Measurements from ENCODE around the gene KRTAP9-3. TPM values are rescaled to one million over a fixed set of nuclear protein-coding genes. Genes with fewer than 3 reads are reported as not detected.

KRTAP9-3 gene
- total RNA-seq, 1 donor from 2014 or later = not detected

- DNase-seq = no peak
- H3K9me3 ChIP-seq = no peaks in the 10 kb centered on the region
- peaks cover 5% of the 10 kb centered on the region for H3K27me3 ChIP-seq (ENCODE audit: low read depth)
- H3K4me1 ChIP-seq = no peaks in the 10 kb centered on the region
- intact Hi-C loops (cut with DNase I) = no loop called here
- H3K36me3 ChIP-seq = no peaks in the 10 kb centered on the region
- H3K27ac ChIP-seq = no peak overlapping the region
- no peak for TF ChIP-seq CTCF (IDR thresholded peaks at IDR 0.05)
- no peak for ATAC-seq
- no peak overlapping the region for H3K4me3 ChIP-seq
Measured at GRCh38 chr17:41278176-41278955, 46.1 kb downstream of the KRTAP9-3 start.

Other genes starting within 250 kb of the KRTAP9-3 start
- gene KRT40, start 248.1 kb upstream of the KRTAP9-3 start, total RNA-seq = 0.27 TPM
- not detected for gene KRTAP3-3, start 238.3 kb upstream of the KRTAP9-3 start, total RNA-seq
- gene KRTAP3-2, start 232.5 kb upstream of the KRTAP9-3 start, total RNA-seq = not detected
- not detected for gene KRTAP3-1, start 223.3 kb upstream of the KRTAP9-3 start, total RNA-seq
- gene KRTAP1-5, start 205.2 kb upstream of the KRTAP9-3 start, total RNA-seq = not detected
- gene KRTAP1-4, start 202.3 kb upstream of the KRTAP9-3 start, total RNA-seq = not detected
- not detected for gene KRTAP1-3, start 197.6 kb upstream of the KRTAP9-3 start, total RNA-seq
- gene KRTAP1-1, start 191.0 kb upstream of the KRTAP9-3 start, total RNA-seq = not detected
- gene KRTAP2-1, start 185.1 kb upstream of the KRTAP9-3 start, total RNA-seq = not detected
- not detected for gene KRTAP2-2, start 177.2 kb upstream of the KRTAP9-3 start, total RNA-seq
- not detected for gene KRTAP2-3, start 172.3 kb upstream of the KRTAP9-3 start, total RNA-seq
- gene KRTAP2-4, start 166.6 kb upstream of the KRTAP9-3 start, total RNA-seq = not detected
- gene KRTAP4-7, start 148.3 kb upstream of the KRTAP9-3 start, total RNA-seq = not detected
- not detected for gene KRTAP4-8, start 134.3 kb upstream of the KRTAP9-3 start, total RNA-seq
- gene KRTAP4-16, start 130.2 kb upstream of the KRTAP9-3 start, total RNA-seq = not detected
- not detected for gene KRTAP4-9, start 127.1 kb upstream of the KRTAP9-3 start, total RNA-seq
- not detected for gene KRTAP4-11, start 114.1 kb upstream of the KRTAP9-3 start, total RNA-seq
- gene KRTAP4-12, start 108.3 kb upstream of the KRTAP9-3 start, total RNA-seq = not detected
- gene KRTAP4-6, start 91.9 kb upstream of the KRTAP9-3 start, total RNA-seq = not detected
- gene KRTAP4-5, start 82.6 kb upstream of the KRTAP9-3 start, total RNA-seq = not detected
- gene KRTAP4-4, start 71.7 kb upstream of the KRTAP9-3 start, total RNA-seq = not detected
- gene KRTAP4-3, start 64.2 kb upstream of the KRTAP9-3 start, total RNA-seq = not detected
- gene KRTAP4-2, start 54.2 kb upstream of the KRTAP9-3 start, total RNA-seq = not detected
- gene KRTAP4-1, start 47.5 kb upstream of the KRTAP9-3 start, total RNA-seq = not detected
- gene KRTAP9-1, start 42.6 kb upstream of the KRTAP9-3 start, total RNA-seq = not detected
- not detected for gene KRTAP9-2, start 5.8 kb upstream of the KRTAP9-3 start, total RNA-seq
- not detected for gene KRTAP9-8, start 5.5 kb downstream of the KRTAP9-3 start, total RNA-seq
- not detected for gene KRTAP9-4, start 17.2 kb downstream of the KRTAP9-3 start, total RNA-seq
- not detected for gene KRTAP9-9, start 22.9 kb downstream of the KRTAP9-3 start, total RNA-seq
- gene KRTAP9-6, start 32.9 kb downstream of the KRTAP9-3 start, total RNA-seq = not detected
- gene KRTAP9-7, start 43.2 kb downstream of the KRTAP9-3 start, total RNA-seq = not detected
- gene KRTAP29-1, start 70.4 kb downstream of the KRTAP9-3 start, total RNA-seq = not detected
- not detected for gene KRTAP16-1, start 76.9 kb downstream of the KRTAP9-3 start, total RNA-seq
- gene KRTAP17-1, start 83.3 kb downstream of the KRTAP9-3 start, total RNA-seq = not detected
- gene KRT33A, start 118.4 kb downstream of the KRTAP9-3 start, total RNA-seq = not detected
- not detected for gene KRT33B, start 137.4 kb downstream of the KRTAP9-3 start, total RNA-seq
- gene KRT34, start 149.9 kb downstream of the KRTAP9-3 start, total RNA-seq = not detected
- gene KRT31, start 165.2 kb downstream of the KRTAP9-3 start, total RNA-seq = not detected
- not detected for gene KRT37, start 192.1 kb downstream of the KRTAP9-3 start, total RNA-seq
- gene KRT38, start 208.5 kb downstream of the KRTAP9-3 start, total RNA-seq = not detected
- gene KRT32, start 234.9 kb downstream of the KRTAP9-3 start, total RNA-seq = not detected
- gene KRT35, start 248.7 kb downstream of the KRTAP9-3 start, total RNA-seq = not detected

Data from lower lobe of right lung (tissue), 2 donors.